Fibroblast of the aortic adventitia (primary cell): Measurements from ENCODE around the gene ARL5B. TPM values are rescaled to one million over a fixed set of nuclear protein-coding genes. Genes with fewer than 3 reads are reported as not detected.

Experiments used
- total RNA-seq: library from RNA; depleted of rRNA; stranded (reverse); fragments of >200 nt; gene quantifications from 2 replicates; pipeline ENCODE4 v1.2.3, GENCODE V29; 2012; ENCODE audit warnings: low replicate concordance

The ARL5B gene
- total RNA-seq, 1 donor = 18.0 TPM

Other genes with a start within 250 kb of the ARL5B start
- gene NSUN6, start 7.8 kb upstream of the ARL5B start, total RNA-seq = 12.3 and 23.4 TPM in 2 replicates